Measurements from ENCODE around the gene SLC8A2.
"Not testable (repeated sequence)": the region's sequence is repeated elsewhere in the genome, so short reads cannot be mapped to it uniquely, and the experiment has no call there.

The SLC8A2 gene

DNA sequence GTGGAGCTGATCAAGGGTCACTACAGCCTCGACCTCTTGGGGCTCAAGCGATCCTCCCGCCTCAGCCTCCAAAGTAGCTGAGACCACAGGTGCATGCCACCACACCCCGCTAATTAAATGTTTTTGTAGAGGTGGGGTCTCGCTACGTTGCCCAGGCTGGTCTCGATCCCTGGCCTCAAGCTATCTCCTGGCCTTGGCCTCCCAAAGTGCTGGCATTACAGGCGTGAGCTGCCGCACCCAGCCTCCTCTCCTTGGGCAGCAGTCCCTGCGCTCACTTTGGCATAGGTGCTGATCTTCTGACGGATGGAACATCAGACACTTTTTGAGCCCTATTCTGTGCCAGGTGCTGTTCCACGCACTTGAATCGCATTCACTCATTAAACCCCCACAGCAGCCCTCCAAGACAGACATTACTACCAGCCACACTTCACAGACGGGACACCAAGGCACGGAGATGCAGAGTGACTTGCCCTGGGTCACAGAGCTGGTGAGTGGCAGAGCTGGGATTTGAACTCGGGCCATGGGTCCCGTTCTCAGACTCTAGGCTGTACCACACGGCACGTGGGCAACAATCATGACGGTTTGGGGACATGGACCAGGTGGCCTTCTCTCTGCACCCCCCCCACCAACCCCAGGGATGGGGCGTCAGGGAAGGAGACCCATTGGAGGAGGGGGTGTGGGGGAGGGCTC, 55.6 kb downstream of the SLC8A2 start:
- no peak for DNase-seq
- H2BK120ac ChIP-seq (ENCODE audit: low read depth, low read length): no peak overlapping the region
- peaks cover 32 to 61% of the 10 kb centered on the region in 2 experiments for H3K27me3 ChIP-seq (ENCODE audit: control insufficient read depth in 1 of 2, insufficient read depth in 1 of 2, low read length in 2 of 2)
- H3K14ac ChIP-seq (ENCODE audit: low read length in 2 of 2): no peak overlapping the region
- no peak overlapping the region for H3K23ac ChIP-seq (ENCODE audit: low read length in 2 of 2)
- no peak overlapping the region for H3K27ac ChIP-seq (ENCODE audit: low read length, poor library complexity, severe bottlenecking)
- H2AFZ ChIP-seq (ENCODE audit: low read depth, low read length): no peak overlapping the region
- no peak overlapping the region for H2BK12ac ChIP-seq (ENCODE audit: low read length in 2 of 2)
- H3K4me2 ChIP-seq (ENCODE audit: low read length, poor library complexity, severe bottlenecking): no peak overlapping the region
- no peak overlapping the region for H4K8ac ChIP-seq (ENCODE audit: low read length)
- H2BK5ac ChIP-seq (ENCODE audit: low read depth, low read length, poor library complexity, severe bottlenecking): no peak overlapping the region
- H3K4me1 ChIP-seq (ENCODE audit: control insufficient read depth, insufficient read depth, low read depth, low read length): peaks cover 10% of the 10 kb centered on the region
- no peak overlapping the region for H3K9ac ChIP-seq (ENCODE audit: low read length)
- H3K18ac ChIP-seq (ENCODE audit: low read depth in 1 of 2, low read length in 2 of 2): no peak overlapping the region
- no peaks in the 10 kb centered on the region for H3K79me1 ChIP-seq (replicated peaks; ENCODE audit: low read length, poor library complexity, severe bottlenecking)
- H2AK5ac ChIP-seq (ENCODE audit: low read length, severe bottlenecking): no peak overlapping the region
- no peak overlapping the region for H2BK15ac ChIP-seq (ENCODE audit: low read depth, poor library complexity, severe bottlenecking)
- peaks cover 7 to 12% of the 10 kb centered on the region in 2 experiments for H3K36me3 ChIP-seq (ENCODE audit: control insufficient read depth in 1 of 2, insufficient read depth in 2 of 2, low read depth in 1 of 2, low read length in 2 of 2)
- no peaks in the 10 kb centered on the region for H3K9me3 ChIP-seq (ENCODE audit: control insufficient read depth, low read length)
- H3K4ac ChIP-seq (ENCODE audit: low read depth in 1 of 2, low read length in 2 of 2): no peak overlapping the region
- 95% methylated on average over 16 of the region's 21 CpGs for WGBS
- H4K91ac ChIP-seq (ENCODE audit: low read length): no peak overlapping the region
- no peak overlapping the region for H3K4me3 ChIP-seq (ENCODE audit: insufficient read depth in 1 of 2, low read depth in 1 of 2, low read length in 2 of 2)

DNA sequence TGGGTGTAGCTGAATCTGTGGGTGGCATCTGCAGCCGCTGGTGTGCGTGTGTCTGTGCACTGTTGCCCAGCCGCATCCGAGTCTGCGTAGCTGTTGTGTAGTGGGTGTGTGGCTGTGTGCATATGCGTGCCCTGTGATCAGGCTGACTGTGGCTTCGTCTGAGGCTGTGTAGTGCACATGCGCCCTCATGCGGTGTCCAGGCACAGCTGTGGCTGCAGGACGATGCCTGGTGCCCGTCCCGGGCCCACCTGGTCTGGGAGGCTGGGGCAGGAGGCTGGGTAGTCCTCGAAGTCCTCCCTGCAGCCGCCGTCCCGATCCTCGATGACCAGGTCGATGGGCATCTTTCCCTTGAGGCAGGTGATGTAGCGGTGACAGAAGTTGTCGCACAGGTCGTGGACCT, 57.2 kb downstream of the SLC8A2 start:
- Histone ChIP-seq H3K79me1 (replicated peaks; ENCODE audit: low read length, poor library complexity, severe bottlenecking) (no peaks in the 10 kb centered on the region), H2BK120ac (ENCODE audit: low read depth, low read length) (no peak overlapping the region), H3K9me3 (ENCODE audit: control insufficient read depth, low read length) (no peaks in the 10 kb centered on the region), H4K91ac (ENCODE audit: low read length) (peak overlapping the region; percentile 64), H2BK15ac (ENCODE audit: low read depth, poor library complexity, severe bottlenecking) (no peak overlapping the region), H2BK12ac (ENCODE audit: low read length in 2 of 2) (no peak overlapping the region), H3K27ac (ENCODE audit: low read length, poor library complexity, severe bottlenecking) (no peak overlapping the region), H3K23ac (ENCODE audit: low read length in 2 of 2) (no peak overlapping the region), H3K9ac (ENCODE audit: low read length) (no peak overlapping the region), H3K14ac (ENCODE audit: low read length in 2 of 2) (no peak overlapping the region), H2AFZ (ENCODE audit: low read depth, low read length) (no peak overlapping the region), H3K36me3 (ENCODE audit: control insufficient read depth in 1 of 2, insufficient read depth in 2 of 2, low read depth in 1 of 2, low read length in 2 of 2) (peaks cover 7 to 12% of the 10 kb centered on the region in 2 experiments), H3K4me2 (ENCODE audit: low read length, poor library complexity, severe bottlenecking) (no peak overlapping the region), H3K4me3 (ENCODE audit: insufficient read depth in 1 of 2, low read depth in 1 of 2, low read length in 2 of 2) (no peak overlapping the region), H3K4ac (ENCODE audit: low read depth in 1 of 2, low read length in 2 of 2) (no peak overlapping the region), H2BK5ac (ENCODE audit: low read depth, low read length, poor library complexity, severe bottlenecking) (no peak overlapping the region), H4K8ac (ENCODE audit: low read length) (no peak overlapping the region), H3K27me3 (ENCODE audit: control insufficient read depth in 1 of 2, insufficient read depth in 1 of 2, low read length in 2 of 2) (peaks cover 15 to 44% of the 10 kb centered on the region in 2 experiments), H3K18ac (ENCODE audit: low read depth in 1 of 2, low read length in 2 of 2) (no peak overlapping the region), H2AK5ac (ENCODE audit: low read length, severe bottlenecking) (no peak overlapping the region), H3K4me1 (ENCODE audit: control insufficient read depth, insufficient read depth, low read depth, low read length) (peaks cover 8% of the 10 kb centered on the region)
- WGBS: 90% methylated on average over 21 of the region's 21 CpGs
- no peak for DNase-seq

GRCh38 chr19:47413941-47414340, 57.8 kb downstream of the SLC8A2 start:
- no peak overlapping the region for H4K8ac ChIP-seq (ENCODE audit: low read length)
- H3K36me3 ChIP-seq (ENCODE audit: control insufficient read depth in 1 of 2, insufficient read depth in 2 of 2, low read depth in 1 of 2, low read length in 2 of 2): peaks cover 7 to 12% of the 10 kb centered on the region in 2 experiments
- H2AK5ac ChIP-seq (ENCODE audit: low read length, severe bottlenecking): no peak overlapping the region
- no peak overlapping the region for H3K27ac ChIP-seq (ENCODE audit: low read length, poor library complexity, severe bottlenecking)
- no peak overlapping the region for H3K4me2 ChIP-seq (ENCODE audit: low read length, poor library complexity, severe bottlenecking)
- H3K14ac ChIP-seq (ENCODE audit: low read length in 2 of 2): no peak overlapping the region
- H3K4me3 ChIP-seq (ENCODE audit: insufficient read depth in 1 of 2, low read depth in 1 of 2, low read length in 2 of 2): no peak overlapping the region
- H3K18ac ChIP-seq (ENCODE audit: low read depth in 1 of 2, low read length in 2 of 2): no peak overlapping the region
- H2BK5ac ChIP-seq (ENCODE audit: low read depth, low read length, poor library complexity, severe bottlenecking): no peak overlapping the region
- no peak for DNase-seq
- no peak overlapping the region for H4K91ac ChIP-seq (ENCODE audit: low read length)
- H3K4ac ChIP-seq (ENCODE audit: low read depth in 1 of 2, low read length in 2 of 2): no peak overlapping the region
- no peak overlapping the region for H2BK12ac ChIP-seq (ENCODE audit: low read length in 2 of 2)
- peaks cover 7% of the 10 kb centered on the region for H3K4me1 ChIP-seq (ENCODE audit: control insufficient read depth, insufficient read depth, low read depth, low read length)
- no peak overlapping the region for H3K9ac ChIP-seq (ENCODE audit: low read length)
- no peak overlapping the region for H3K23ac ChIP-seq (ENCODE audit: low read length in 2 of 2)
- WGBS: 95% methylated on average over 16 of the region's 16 CpGs
- H3K79me1 ChIP-seq (replicated peaks; ENCODE audit: low read length, poor library complexity, severe bottlenecking): no peaks in the 10 kb centered on the region
- no peak overlapping the region for H2BK120ac ChIP-seq (ENCODE audit: low read depth, low read length)
- no peaks in the 10 kb centered on the region for H3K9me3 ChIP-seq (ENCODE audit: control insufficient read depth, low read length)
- no peak overlapping the region for H2BK15ac ChIP-seq (ENCODE audit: low read depth, poor library complexity, severe bottlenecking)
- no peak overlapping the region for H2AFZ ChIP-seq (ENCODE audit: low read depth, low read length)
- peaks cover 14 to 42% of the 10 kb centered on the region in 2 experiments for H3K27me3 ChIP-seq (ENCODE audit: control insufficient read depth in 1 of 2, insufficient read depth in 1 of 2, low read length in 2 of 2)

- H3K27ac ChIP-seq (ENCODE audit: low read length, poor library complexity, severe bottlenecking); H4K91ac ChIP-seq (ENCODE audit: low read length); H2BK5ac ChIP-seq (ENCODE audit: low read depth, low read length, poor library complexity, severe bottlenecking); H2AFZ ChIP-seq (ENCODE audit: low read depth, low read length); H3K79me1 ChIP-seq (replicated peaks; ENCODE audit: low read length, poor library complexity, severe bottlenecking); H2BK120ac ChIP-seq (ENCODE audit: low read depth, low read length); H2BK15ac ChIP-seq (ENCODE audit: low read depth, poor library complexity, severe bottlenecking); H3K9ac ChIP-seq (ENCODE audit: low read length); H2BK12ac ChIP-seq (ENCODE audit: low read length in 2 of 2); H3K9me3 ChIP-seq (ENCODE audit: control insufficient read depth, low read length); H3K23ac ChIP-seq (ENCODE audit: low read length in 2 of 2); H3K4me3 ChIP-seq (ENCODE audit: insufficient read depth in 1 of 2, low read depth in 1 of 2, low read length in 2 of 2); H3K18ac ChIP-seq (ENCODE audit: low read depth in 1 of 2, low read length in 2 of 2); DNase-seq; H4K8ac ChIP-seq (ENCODE audit: low read length); H3K14ac ChIP-seq (ENCODE audit: low read length in 2 of 2); H3K4me2 ChIP-seq (ENCODE audit: low read length, poor library complexity, severe bottlenecking); H2AK5ac ChIP-seq (ENCODE audit: low read length, severe bottlenecking); H3K4me1 ChIP-seq (ENCODE audit: control insufficient read depth, insufficient read depth, low read depth, low read length); H3K4ac ChIP-seq (ENCODE audit: low read depth in 1 of 2, low read length in 2 of 2): not testable (repeated sequence)
- WGBS: 89% methylated on average over 9 of the region's 9 CpGs
- H3K36me3 ChIP-seq (ENCODE audit: control insufficient read depth in 1 of 2, insufficient read depth in 2 of 2, low read depth in 1 of 2, low read length in 2 of 2): peaks cover 11 to 12% of the 10 kb centered on the region in 2 experiments
- peaks cover 5 to 33% of the 10 kb centered on the region in 2 experiments for H3K27me3 ChIP-seq (ENCODE audit: control insufficient read depth in 1 of 2, insufficient read depth in 1 of 2, low read length in 2 of 2)
Observed at GRCh38 chr19:47411696-47412095, 60.0 kb downstream of the SLC8A2 start.
